H4 (cell line): ENCODE results near the gene COLEC11. TPM values are rescaled to one million over a fixed set of nuclear protein-coding genes. Genes with fewer than 3 reads are reported as not detected.

Experiments used
- DNase-seq: peaks from one replicate; pipeline ENCODE4 v3.0.0-alpha.2; 2015; ENCODE audit warnings: low spot score
- total RNA-seq: library from RNA; depleted of rRNA; stranded (reverse); fragments of >200 nt; shearing (Covaris generic); gene quantifications from 2 replicates; pipeline ENCODE4 v1.2.3, GENCODE V29; 2014; rRNA removed

Gene COLEC11
- total RNA-seq, 1 experiment from 2014 or later: not detected

DNA sequence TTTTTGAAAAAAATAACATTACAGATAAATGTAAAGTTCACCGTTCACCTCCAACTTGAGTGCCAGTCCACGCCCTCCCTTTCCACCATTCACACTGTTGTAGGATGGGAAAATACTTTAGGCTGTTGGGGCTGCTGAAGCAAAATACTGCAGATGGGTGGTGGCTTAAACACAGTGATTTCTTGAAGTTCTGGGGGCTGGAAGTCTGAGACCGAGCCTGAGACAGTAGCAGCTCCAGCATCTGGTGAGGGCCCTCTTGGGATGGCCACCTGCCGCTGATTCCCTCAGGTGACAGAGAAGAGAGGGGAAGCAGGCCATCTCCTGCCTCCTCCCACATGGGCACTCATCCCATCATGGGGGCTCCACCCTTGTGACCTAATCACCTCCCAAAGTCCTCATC is 80.8 kb downstream of the COLEC11 start:
- DNase-seq: no peak

DNA sequence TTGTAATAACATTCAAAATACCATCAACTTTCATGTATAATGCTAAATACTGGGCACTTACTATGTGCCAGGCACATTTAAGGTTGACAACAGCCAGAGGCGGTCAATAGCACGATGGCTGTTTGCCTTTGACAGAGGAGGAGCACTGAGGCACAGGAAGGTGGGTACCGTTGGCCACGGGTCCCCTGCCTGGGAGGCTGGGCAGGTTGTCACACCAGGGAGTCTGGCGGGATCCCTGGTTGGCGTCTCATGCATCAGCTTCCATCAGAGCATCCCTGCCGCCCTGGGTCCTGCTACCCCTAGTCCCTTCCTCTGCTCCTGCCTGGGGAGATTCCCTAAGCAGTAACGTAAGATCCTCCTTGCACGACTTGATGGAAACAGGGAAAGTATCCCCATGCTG is 82.5 kb downstream of the COLEC11 start:
- no peak for DNase-seq

DNA sequence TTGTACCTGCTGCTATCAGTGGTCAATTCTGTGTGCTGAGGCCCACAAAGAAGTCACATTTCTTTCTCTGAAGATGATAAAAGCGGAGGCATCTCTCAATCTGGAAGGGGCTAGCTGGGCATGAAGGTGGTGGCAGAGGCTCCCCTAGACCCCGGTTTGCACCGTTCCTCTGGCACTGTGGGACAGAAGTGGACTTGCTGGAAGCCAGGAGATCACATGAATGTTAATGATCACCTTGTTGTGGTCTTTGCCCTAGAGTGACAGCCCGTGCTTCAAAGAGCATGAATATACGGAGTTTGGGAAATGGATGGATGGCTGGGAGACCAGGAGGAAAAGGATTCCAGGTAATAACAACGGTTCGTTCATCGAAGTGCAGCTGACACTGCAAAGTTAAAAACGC is 83.3 kb downstream of the COLEC11 start:
- DNase-seq: no peak

DNA sequence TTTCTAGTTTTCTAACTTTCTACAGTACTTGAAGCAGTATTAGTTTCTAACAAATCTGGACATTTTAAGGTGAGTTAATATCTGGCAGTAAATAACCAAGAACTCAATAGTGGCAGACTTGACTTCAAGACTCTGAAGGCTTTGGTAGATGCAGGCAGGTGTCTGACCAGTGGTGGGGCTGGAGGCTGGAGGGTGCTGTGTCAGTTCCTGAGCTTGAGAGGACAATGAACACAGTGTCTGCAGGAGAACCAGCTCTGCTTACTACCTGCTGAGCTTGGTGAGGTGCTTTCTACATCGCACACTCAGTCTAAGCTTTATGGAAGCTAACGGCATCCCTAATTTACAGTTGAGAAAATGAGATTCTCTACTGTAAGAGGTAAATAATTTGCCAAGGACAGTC is 84.3 kb downstream of the COLEC11 start:
- DNase-seq: no peak

DNA sequence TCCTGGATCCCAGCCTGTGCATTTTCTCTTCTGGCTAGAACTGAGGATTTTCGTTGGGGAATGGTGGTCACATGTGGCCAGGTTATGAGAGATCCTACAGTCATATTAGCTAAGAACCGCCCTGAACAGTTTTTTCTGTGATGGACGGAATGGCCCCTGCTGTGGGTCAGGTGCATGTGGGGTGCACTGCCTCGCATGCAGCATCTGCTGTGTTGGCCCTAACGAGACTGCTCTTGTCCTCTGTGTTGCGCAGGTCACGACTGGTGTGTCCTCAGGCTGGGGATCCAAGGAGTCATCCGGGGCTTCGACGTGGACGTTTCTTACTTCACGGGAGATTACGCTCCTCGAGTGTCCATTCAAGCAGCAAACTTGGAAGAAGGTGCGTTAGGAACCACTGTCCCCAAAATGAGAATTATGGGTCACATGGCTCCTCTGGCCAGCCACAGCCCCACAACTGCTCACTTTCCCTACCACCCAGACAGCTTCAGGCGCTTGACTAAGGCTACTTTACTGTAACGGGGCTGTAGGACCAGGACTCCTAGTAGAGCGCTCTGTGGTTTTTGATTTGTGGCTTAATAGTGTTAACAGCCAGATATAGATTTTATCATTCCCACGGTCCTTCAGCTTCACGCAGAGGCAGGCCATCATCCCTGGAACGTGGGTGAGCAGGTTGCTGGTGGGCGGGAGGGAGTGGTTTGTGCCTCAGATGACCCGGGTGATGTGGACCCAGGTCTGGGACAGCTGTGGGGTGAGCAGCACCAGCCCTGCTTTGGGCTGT is 84.9 kb downstream of the COLEC11 start:
- no peak for DNase-seq

DNA sequence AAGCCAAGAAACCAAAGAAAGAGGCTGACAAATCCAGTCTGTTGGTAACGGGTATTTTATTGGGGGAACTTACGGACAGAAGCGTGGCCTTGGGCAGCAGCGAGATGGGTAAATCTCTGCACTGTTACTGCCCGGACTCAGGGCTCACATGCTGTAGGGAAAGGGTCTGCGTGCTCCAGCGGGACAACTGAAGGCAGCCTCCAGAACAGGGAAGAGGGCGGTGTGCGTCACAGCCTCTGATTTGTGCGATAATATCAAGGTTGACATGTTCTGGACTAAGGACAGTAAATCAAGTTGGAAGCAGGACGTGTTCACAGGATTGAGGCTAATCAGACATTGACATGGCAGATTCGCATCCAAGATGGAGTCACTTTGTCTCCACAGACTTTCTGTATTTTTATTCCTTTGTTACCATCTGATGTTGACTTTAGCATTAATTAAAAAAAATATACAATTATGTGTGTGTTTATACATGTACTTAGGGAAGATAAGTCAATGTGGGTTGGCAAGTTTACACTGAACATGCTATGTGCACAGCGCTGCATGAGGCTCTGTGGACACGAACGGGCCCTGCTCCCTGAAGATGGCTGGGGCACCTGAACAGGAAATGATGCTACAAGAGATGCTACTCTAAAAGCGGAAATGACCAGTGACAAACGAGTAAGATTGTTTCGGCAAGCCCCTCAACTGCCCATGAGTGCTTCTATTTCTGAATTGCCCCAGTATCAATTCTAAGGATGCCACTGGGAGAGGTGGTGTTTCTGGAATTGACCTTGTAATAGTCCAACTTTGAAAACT is 85.8 kb downstream of the COLEC11 start:
- DNase-seq: no peak

DNA sequence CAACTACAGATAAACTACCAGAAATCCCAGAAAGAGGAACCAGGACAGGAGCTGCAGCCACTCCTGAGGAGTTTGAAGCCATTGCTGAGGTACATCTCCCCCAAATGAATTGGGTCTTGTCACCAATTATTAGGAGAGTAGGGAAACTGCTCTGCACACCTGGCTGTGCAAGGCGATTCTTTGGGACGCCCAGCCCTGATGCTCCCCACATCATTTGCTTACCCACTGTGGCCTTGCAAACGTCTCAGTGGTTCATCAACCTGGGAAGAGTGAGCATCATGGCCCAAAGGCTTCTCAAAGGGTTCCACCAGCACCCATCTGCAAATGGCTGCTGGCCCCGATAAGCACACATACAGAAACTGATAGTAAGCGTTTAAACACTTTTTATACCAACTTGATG is 86.7 kb downstream of the COLEC11 start:
- DNase-seq: no peak

DNA sequence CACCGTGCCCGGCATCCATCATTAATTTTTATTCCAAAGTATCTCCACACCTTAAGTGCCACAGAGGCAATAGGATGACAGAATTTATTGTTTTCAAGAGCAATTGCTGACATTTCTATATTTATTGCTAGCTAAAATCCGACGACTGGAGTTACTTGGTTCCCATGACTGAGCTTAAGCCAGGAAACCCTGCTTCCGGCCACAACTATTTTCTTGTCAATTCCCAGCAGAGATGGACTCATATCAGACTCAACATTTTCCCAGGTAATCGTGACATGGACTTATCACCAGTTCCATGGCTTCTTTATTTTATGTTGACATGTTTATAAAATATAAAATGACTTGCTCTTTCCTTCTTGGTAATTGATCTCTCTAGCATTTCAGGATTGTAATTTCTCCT is 87.9 kb downstream of the COLEC11 start:
- no peak for DNase-seq

DNA sequence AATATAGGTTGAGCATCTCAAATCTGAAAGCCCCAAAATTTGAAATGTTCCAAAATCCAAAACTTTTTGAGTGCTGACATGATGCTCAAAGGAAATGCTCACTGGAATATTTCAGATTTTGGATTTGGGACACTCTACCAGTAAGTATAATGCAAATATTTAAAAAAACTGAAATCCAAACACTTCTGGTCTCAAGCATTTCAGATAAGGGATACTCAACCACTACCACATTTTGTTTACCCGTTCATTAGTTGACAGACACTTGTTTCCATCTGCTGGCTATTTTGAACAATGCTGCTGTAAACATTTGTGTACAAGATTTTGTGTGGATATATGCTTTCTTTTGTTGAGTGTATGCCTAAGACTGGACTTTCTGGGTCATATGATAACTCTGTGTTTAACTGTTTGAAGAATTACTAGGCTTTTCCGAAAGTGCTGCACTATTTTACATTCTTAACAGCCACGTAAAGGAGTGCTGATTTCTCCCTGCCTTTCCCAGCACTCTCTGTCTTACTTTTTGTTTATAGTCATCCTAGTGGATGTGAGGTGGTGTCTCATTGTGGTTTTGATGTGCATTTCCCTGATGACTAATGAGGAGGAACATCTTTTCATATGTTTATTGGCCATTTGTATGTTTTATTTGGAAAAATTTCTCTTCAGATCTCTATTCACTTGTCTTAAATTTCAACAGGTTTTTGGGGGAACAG is 89.0 kb downstream of the COLEC11 start:
- no peak for DNase-seq

DNA sequence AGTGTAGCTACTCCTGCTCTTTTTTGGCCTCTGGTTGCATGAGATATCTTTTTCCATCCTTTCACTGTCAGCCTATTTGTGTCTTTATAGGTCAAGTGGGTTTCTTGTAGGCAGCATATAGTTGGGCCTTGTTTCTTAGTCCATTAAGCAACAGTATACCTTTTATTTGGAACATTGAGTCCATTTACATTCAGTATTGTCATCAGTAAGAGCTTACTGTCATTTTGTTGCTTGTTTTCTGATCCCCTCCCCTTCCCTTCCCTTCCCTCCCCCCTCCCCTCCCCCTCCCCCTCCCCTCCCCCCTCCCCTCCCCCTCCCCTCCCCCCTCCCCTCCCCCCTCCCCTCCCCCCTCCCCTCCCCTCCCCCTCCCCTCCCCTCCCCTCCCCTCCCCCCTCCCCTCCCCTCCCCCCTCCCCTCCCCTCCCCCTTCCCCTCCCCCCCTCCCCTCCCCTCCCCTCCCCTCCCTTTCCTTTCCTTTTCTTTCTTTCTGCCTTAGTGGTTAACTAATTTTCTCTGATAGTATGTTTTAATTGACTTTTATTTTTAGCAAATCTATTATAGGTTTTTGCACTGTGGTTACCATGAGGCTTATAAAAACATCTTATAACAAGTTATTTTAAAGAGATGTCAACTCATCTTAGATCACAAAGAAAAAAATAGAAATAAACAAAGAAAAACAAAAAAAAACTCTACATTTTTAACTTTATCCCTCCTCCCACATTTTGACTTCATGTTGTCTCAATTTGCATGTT is 95.3 kb downstream of the COLEC11 start:
- DNase-seq: no peak

DNA sequence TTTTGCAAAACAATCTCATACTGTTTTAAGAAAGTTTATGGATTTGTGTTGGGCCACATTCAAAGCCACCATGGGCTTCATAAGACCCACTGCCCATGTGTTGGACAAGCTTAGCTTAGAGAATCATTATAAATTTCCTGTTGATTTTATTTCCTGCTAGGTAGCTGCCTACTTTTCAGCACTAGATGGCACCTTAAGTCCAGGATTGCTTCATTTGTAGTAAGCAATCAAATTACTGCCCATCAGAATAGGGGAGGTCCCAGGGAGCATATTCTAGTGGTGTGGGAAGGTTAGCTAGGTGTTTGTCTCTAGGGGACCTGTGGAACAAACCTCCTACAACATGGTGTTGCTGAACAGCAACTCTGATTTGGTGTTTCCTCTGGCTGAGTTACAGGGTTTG is 97.5 kb downstream of the COLEC11 start:
- DNase-seq: no peak

Other genes starting within 250 kb of the COLEC11 start
- gene EIPR1, start 217.3 kb upstream of the COLEC11 start, total RNA-seq: 33.7 and 46.9 TPM in 2 replicates
- gene TRAPPC12, start 215.4 kb upstream of the COLEC11 start, total RNA-seq: 27.2 and 35.6 TPM in 2 replicates
- 39.1 and 46.7 TPM in 2 replicates for gene ADI1, start 75.6 kb upstream of the COLEC11 start, total RNA-seq
- 21.9 and 28.1 TPM in 2 replicates for gene RNASEH1, start 36.8 kb upstream of the COLEC11 start, total RNA-seq
- 1,849 and 2,203 TPM in 2 replicates for gene RPS7, start 19.9 kb upstream of the COLEC11 start, total RNA-seq
- gene ALLC, start 63.1 kb downstream of the COLEC11 start, total RNA-seq: not detected in 2 replicates
- gene DCDC2C, start 108.5 kb downstream of the COLEC11 start, total RNA-seq: not detected in 2 replicates